ENCODE data around the gene GTF2F2. TPM values are rescaled to one million over a fixed set of nuclear protein-coding genes. Genes with fewer than 3 reads are reported as not detected.

GTF2F2 gene
- total RNA-seq, 1 experiment from 2014 or later: 65.4 TPM

GRCh38 chr13:45178349-45179162 lies 58.2 kb downstream of the GTF2F2 start:
- DNase-seq (ENCODE audit: low read depth): peak; percentile 90

- DNase-seq (ENCODE audit: low read depth): peak; percentile 80
Observed at GRCh38 chr13:45179428-45179827, 59.1 kb downstream of the GTF2F2 start.

- DNase-seq (ENCODE audit: low read depth): no peak
Observed at GRCh38 chr13:45180303-45180702, 60.0 kb downstream of the GTF2F2 start.

- peak; percentile 45 for DNase-seq (ENCODE audit: low read depth)
Observed at GRCh38 chr13:45180713-45181601, 60.6 kb downstream of the GTF2F2 start.

GRCh38 chr13:45184693-45185092 lies 64.4 kb downstream of the GTF2F2 start:
- DNase-seq (ENCODE audit: low read depth): no peak

- no peak for DNase-seq (ENCODE audit: low read depth)
Observed at GRCh38 chr13:45185286-45185685, 65.0 kb downstream of the GTF2F2 start.

GRCh38 chr13:45189077-45189476 lies 68.8 kb downstream of the GTF2F2 start:
- peak; percentile 56 for DNase-seq (ENCODE audit: low read depth)

- peak; percentile 99 for DNase-seq (ENCODE audit: low read depth)
Observed at GRCh38 chr13:45189511-45189910, 69.2 kb downstream of the GTF2F2 start.

GRCh38 chr13:45191874-45192273 lies 71.6 kb downstream of the GTF2F2 start:
- DNase-seq (ENCODE audit: low read depth): no peak

GRCh38 chr13:45194081-45194939 lies 74.0 kb downstream of the GTF2F2 start:
- no peak for DNase-seq (ENCODE audit: low read depth)

- no peak for DNase-seq (ENCODE audit: low read depth)
Observed at GRCh38 chr13:45195421-45195820, 75.1 kb downstream of the GTF2F2 start.

- DNase-seq (ENCODE audit: low read depth): no peak
Observed at GRCh38 chr13:45196096-45196495, 75.8 kb downstream of the GTF2F2 start.

GRCh38 chr13:45196622-45197021 lies 76.3 kb downstream of the GTF2F2 start:
- peak; percentile 85 for DNase-seq (ENCODE audit: low read depth)

GRCh38 chr13:45198041-45198440 lies 77.7 kb downstream of the GTF2F2 start:
- DNase-seq (ENCODE audit: low read depth): no peak

- peak; percentile 62 for DNase-seq (ENCODE audit: low read depth)
Observed at GRCh38 chr13:45198924-45199323, 78.6 kb downstream of the GTF2F2 start.

GRCh38 chr13:45199711-45200110 lies 79.4 kb downstream of the GTF2F2 start:
- DNase-seq (ENCODE audit: low read depth): peak; percentile 68

- no peak for DNase-seq (ENCODE audit: low read depth)
Observed at GRCh38 chr13:45200701-45201232, 80.5 kb downstream of the GTF2F2 start, which contains the start of gene KCTD4. TSS of gene KCTD4 (minus strand) at chr13:45201045. CDS start at chr13:45194567, 6,478 bp downstream.

GRCh38 chr13:45205124-45205523 lies 84.8 kb downstream of the GTF2F2 start:
- DNase-seq (ENCODE audit: low read depth): no peak

GRCh38 chr13:45206340-45206739 lies 86.0 kb downstream of the GTF2F2 start:
- DNase-seq (ENCODE audit: low read depth): peak; percentile 93

GRCh38 chr13:45207319-45207718 lies 87.0 kb downstream of the GTF2F2 start:
- DNase-seq (ENCODE audit: low read depth): peak; percentile 66

- no peak for DNase-seq (ENCODE audit: low read depth)
Observed at GRCh38 chr13:45208132-45208531, 87.8 kb downstream of the GTF2F2 start.
